Cerebellar nuclear complex (tissue), 1 donor: ENCODE data around the gene SMYD1.

Experiments used
- DNase-seq, 2 experiments: peaks; one replicate each; lab custom pipeline; 2025; lab: John Stamatoyannopoulos, UW

Gene SMYD1

DNA sequence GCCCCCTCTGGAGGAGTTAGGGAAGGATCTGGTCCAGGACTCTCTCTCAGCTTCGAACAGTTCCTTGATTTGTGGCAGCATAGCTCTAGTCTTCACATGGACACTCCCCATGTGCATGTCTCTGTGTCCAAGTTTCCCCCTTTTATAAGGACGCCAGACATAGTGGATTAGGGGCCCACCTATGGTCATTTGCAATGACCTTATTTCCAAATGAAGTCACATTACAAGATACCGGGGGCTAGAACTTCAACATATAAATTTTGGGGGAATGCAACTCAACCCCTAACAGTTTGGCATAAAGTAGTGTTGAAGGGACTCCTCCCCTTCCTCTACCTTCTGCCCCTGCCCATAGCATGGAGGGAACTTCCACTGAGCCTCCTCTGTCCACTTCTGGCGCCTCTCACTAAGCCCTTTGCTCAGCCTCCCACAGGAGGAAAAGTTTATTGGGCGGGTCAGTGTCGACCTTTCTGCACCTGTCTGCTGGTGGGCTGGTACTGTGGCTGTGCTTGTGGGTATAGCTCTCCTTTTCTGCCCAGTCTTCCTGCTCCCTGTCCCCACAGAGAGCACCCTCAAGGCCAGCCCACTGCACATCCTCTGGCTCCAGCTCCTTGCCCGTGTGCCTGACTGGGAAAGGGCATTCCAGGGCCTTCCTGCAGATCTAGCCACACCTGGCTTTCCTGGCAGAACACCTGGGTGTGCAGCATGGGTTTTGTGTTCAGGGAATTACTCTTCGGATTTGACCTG is 54.7 kb downstream of the SMYD1 start:
- DNase-seq: no peak

DNA sequence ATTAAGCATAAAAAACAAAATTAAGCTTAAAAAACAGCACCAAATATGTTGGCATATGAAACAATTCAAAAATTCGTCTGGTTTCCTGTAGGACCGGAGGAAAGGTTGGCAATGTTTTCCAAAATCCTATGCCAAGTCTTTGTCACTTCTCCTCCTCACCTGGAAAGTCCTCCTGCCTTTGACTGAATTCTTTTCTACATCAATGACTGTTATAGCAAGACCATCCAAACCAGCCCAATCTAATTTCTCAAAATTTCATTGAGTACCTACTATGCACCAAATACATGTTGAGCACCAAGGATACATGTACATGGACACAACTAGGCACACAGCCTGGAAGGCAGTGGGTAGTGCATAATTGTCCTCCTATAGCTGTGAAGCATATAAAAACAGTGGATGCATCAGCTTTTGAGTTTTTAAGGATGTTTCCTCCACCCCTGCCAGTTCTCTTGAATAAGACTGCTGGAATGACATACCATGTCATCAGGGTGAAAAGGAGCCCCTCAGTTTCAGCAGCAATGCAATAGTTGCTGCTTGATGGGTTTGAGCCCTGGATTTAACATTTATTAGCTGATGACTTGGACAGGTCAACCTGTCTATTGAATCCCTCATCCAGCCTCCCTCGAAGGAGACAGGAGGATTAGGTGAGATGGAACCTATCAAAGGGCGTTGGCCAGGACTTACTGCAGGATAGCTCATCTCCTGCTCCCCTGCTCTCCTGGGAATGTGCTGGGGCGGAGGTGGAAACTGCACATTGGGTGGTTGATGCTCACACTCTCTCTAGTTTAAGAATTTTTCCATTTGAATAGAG is 55.7 kb downstream of the SMYD1 start:
- no peak for DNase-seq

DNA sequence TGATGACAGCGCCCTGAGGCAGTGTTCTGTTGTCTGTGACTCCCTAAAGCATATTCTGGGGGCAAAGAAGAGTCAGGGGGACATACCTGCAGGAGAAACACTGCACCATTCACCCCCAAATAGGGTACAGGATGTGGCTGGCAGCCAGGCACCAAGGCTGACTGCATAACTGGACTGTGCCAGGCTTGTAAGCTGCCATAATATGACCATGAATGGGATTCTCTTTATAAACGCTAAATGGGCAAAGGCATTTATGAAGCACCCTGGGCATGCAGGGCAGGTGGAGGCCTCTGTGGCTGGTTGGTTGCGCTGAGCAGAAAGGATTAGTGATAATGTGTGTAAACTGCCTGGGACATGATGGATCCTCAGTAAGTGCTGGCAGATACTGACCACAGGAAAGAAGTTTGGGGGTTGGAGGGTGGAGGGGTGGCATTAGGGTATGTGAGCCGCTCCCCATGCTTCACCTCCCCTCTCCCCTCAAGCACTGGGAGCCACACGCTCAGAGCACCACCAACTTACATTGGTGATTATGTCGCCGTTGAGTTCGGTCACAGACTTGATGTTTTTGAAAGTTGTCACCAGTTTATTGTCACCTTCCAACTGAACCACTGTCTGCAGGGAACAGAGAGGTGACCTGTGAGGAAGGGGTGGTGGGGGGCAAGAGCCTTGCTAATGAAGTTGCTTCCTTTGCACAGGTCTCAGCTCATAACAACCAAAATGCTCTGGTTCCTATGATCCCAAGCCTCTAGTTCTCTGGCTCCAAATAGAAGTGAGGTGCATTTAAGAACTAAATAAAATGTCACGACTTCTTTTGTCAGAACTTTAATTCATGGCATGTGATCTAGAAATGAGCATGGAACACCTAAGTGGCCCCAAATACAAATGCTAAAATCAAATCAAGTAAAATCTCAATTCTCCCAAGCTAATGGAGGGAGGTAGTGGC is 56.6 kb downstream of the SMYD1 start:
- DNase-seq: no peak

DNA sequence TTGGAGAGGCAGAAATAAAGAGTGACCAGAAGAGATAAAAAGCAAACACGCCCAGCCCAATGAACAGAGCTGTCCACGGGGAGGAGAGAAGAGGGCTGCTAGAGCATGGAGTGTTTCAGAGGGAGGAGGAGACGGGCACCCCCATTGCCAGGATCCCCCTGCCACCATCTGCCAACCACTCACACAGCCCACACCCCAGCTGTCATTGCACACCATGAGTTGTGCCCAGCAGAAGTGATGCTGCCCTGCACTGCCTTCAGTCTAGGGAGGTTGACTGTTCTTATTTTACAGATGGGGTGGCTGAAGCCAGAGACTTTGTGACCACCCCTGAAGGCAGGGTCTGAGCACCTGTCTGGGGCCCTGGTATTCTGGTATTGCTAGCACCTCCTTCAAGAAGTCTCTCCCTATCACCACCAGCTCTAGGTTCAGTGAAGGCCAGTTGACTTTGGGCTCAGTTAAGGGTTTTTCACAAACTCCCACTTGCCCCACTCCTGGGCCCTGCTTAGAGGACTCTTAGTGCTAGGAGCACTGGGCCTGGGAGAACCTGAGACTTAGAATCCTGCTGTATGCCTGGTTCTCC is 57.8 kb downstream of the SMYD1 start:
- no peak for DNase-seq

DNA sequence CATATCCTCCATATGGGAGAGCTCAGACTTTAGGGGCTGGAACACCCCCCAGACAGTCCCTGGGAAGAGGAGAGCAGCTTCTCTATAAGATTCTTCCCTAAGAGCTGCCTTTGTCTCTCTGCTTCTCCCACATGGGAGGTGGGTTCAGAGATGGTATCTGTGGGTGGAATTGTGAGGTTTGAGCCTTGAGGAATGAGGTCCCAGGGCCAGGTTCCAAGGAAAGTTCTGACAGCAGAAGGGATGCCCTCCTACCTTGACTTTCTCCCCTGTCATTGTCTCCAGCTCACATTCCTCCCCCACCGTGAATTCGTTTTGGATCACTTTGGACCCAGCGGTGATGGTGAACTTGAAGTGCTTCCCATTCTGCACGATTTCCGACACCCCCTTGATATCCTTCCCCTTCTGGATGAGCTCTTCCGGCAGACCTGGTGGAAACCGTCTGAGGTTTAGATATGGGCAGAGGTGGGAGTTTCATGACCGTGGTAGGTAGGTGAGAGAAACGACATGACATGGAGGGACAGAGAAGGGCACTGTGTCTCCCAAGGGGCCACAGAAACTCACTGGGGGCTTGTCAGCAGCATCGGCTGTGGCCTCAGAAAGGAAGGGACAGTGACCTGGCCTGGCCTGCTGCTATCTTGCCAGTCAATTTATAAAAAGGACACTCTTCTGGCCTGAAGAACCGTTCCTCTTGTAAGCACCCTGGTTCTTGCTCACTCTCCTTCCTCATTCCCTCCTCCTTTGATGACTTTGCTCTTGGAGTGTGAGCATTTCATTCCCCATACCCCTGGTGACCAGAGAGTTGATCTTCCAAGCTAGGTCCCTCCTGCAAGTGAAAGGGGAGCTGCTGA is 58.5 kb downstream of the SMYD1 start:
- no peak for DNase-seq

DNA sequence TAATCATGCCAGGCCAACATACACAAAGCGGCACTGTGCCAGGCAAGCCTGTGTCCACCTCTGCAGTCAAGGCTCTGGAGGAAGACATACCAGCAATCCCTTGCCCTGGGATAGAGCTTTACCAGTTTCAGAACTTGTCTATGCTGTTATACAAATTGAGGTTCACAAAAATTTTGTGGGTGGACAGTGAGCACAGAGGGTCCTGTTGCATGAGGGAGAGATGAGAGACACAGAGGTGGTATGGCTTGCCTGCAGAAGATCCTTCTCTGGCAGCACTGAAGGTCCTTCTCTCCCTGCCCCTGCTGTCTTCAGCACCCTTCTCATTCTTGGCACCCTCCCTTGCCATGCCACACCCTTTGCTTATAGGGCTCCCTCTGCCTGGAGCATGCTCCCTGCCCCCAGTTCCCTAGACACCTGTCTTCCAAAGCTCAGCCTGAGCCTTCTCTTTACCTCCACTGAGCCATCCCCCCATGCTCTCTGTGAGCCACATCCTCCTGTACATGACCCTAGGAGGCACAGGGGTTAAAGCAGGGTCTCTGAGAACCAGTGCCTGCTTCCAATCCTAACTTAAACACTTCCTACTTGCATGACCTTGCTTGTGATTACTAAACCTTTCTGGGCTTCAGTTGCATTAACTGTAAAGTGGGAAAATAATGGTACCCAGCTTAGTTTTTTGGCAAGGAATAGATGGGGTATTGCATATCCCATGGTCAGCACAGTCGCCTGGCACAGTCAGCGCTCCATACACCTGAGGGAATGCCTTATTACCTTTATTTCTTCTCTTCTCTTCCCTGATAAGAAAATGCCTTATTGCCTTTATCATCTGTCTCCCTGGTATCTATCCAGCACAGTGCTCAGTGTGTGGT is 59.4 kb downstream of the SMYD1 start:
- no peak for DNase-seq

DNA sequence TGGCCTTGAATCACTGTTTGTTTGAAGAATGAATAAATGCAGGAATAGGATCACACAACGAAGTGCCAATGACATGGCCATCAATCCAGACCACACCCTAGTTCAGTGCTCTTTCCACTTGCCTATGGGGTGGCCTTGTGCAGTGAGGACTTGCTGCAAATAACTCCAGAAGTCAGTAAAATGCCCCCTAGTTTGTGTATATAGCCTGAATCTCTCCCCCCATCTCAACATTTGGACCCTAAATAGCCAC is 59.9 kb downstream of the SMYD1 start:
- no peak for DNase-seq

DNA sequence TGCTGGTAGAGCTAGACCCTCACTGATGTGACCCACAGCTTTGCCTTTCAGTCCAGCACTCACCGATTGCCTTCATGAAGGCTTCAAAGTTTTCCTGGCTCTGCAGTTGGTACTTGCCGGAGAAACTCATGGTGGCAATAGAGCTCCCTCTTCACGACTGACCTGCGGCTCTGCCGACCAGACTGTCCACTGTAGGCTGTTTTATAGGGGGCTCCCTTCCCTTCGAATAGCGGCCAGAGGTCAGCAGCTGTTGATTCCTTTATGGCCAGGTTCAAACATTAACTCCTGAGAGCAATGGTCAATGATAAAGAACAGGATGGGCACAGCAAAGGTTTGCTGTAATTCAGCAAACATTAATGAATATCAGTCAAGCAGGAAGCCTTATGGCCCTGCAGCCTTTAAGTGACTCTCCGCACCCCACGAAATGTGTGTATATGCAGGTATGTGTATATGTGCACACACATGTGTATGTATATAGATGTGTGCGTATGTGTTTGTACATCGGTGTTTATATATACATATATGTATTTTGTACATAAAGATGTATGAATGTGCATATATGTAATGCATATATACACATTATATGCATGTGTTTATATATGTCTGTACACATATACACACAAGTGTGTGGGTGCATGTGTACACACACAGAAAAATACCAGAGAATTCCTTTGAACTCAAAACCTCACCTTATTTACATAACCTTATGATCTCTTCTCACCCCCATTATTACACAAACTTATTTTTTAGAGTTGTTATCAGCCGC is 60.4 kb downstream of the SMYD1 start, which contains the start of gene FABP1:
Gene FABP1, minus strand, starts transcription at position 175 of the 766 bp plus-strand sequence. Its CDS starts 45 bp downstream, at position 130.
- no peak for DNase-seq

DNA sequence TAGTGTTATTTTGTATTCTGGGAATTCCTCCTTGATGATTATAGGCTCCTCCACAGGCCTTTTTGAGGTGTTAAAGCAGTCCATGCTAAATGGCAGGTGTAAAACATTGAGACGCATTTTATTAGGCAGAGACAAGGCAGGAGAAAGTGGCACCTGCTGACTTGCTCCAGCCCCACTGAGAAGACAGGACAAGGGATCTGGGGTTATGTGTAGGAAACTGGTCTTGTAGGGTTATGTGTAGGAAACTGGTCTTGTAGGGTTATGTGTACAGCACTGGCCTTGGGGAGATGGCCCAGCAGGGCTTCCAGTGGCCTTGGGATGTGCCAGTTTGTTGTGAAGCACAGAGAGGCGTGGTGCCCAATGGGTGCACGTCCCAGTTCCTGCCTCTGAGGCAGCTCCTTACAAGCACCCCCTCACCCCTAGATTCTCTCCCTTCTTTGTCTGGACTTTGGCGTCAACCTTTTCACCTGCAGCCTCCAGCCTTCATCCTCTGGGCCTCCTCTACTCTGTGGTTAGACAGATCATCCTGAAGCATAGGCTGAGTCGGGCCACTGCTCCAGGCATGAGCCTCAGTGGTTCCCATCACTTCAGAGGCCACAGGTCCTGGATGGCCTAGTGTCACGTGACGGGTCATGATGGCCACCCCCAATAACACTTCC is 61.2 kb downstream of the SMYD1 start:
- no peak for DNase-seq

DNA sequence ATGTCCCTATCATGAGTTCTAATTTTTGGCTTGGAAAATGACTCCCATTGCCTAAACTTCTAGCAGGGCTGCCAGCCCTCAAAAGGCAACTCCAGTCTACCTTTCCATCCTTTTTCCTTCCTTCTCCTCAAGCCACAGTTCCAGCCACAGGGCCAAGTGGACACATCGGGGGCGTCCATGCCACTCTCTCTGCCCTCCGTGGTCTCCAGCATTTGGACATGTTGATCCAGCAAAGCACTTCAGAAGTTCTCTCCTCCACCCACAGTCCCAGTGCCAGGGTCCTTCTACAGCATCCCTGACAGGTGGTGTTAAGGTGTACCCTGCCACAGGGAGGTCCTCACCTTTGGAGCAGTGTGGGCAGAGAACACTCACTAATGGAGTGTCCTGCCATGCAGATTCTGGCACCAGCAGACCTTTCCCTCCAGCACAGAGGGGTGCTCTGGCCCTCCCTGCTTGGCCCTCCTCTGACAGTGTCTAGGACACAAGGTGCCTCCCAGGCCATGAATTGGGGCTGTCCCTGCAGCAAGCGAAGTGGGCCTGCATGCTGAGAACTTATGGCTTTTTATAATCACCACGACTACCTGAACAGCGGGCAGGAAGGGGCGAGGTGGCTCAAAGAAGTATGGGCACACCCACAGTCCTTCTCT is 61.8 kb downstream of the SMYD1 start:
- DNase-seq: no peak

DNA sequence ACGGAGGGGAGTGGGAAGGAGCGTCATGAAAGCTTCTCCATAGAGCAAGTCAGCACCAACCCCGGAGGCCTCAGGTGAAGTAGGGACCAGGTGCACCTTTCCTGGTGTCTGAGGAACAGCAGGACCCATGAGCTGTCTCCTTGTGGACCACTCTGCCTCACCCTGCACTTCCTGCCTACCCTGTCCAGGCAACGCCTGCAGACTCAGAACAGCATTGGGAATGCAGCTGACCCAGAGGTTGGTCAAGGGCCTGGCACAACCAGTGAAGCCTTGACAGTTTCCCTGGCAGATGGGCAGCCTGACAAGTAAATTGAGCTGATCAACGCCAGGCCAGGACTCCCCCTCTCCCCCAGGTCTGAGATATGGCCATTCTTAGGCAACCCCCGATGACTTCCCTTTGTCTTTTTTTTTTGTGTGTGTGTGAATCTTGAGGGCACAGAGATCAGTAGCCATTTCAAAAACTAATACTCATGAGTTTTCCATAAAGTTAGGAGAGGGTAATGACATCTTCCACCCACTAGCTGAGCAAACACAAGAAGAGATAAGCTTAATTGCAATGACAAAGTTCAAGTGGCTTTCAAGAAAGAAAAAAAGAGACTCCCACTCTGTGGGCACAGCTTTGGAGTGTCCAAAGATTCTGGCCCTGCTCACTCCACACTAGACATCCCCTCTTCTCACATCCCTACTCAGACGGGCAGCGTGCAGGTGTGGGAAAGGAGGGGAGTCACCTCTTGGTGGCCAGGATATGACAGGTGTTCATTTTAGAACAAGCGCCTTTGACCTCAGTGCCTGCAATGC is 63.8 kb downstream of the SMYD1 start:
- no peak for DNase-seq

DNA sequence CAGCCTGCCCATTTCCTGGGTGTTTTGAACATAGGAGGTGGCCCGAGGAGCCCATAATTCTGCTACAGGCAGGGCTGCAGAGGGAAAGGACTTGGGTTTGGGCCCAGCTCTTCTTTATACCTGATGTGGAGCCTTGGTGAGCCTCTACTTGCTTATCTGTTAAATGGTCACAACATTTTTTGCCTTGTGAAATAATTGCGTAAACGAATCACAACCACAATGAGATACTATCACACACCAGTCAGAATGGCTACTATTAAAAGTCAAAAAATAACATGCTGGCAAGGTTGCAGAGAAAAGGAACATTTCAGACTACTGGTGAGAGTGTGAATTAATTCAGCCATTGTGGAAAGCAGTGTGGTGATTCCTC is 64.4 kb downstream of the SMYD1 start:
- DNase-seq: no peak

DNA sequence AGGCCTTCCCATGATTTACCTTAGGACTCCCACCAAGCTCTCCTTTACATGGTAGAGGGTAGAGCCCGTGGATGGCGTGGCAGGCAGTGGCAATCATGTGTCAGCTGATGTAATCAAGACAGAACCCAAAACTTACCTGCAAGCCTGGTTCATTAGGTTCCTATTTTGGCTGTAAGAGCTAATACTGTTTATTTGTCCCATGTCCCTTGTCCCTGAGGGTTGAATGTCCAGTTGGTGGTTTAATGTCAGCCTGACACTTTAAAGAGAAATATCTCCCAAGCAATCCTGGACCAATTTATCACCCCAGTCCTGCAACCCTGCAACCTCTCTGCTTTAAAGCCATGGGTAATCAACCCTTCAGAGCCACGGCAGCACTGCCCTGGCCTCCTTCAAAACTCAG is 66.2 kb downstream of the SMYD1 start:
- no peak for DNase-seq

DNA sequence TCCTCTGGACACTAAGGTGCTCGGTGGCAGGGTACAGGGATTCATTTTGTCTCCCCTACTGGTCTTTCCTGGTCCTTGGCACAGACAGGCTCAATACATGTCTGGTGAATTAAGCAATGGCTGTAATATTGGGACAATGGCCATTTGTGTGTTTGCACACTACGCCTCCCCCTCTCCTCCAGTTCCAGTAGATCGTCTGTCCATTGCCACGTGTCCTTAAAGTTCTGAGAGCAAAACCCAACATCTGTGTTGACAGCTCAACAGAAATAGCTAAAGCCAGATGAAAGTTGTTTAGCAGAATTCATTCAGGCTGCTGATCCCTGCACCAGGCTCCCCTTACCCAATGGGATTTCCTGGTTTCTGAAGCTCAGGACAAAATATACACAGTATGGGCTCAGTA is 69.2 kb downstream of the SMYD1 start:
- no peak for DNase-seq

DNA sequence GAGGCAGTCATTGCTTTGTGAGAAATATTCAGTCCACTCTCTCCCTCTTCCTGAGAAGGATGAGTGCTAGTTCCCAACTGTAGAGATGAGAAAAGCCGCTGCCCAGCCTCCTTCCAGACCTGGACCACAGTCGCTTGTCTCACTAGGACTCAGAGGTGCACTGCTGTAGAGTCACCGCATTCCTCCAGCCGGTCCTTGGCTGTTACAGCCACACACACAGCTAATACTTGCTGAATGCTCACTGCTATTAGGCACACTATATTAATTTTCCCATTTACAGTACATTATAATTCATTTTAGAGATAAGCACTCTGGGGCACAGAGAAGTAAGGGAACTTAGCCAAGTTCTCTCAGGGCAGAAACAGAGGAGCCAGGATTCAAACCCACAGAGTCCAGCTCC is 70.2 kb downstream of the SMYD1 start:
- no peak for DNase-seq

DNA sequence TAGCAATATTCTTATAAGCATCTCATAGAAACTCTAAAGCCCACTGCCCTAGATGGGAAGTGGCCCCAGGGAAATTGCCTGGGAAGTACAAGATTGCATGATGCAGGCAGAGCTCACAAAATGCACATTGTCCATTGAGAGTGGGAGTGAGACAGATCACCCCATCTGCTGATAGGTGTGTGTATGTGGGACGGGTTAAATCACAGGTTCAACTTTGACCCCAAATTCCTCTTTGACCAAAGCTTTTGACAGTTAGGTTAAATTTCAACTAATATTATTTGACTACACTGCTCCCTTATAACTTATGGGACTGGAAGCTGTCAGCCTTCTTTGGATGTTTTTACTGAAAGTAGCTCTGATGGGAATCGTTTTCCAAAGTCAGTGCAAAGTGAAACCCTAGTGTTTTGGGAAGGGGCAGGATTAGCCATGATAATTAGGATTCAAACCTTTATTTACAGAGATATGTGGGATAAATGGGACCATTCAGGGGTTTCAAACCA is 71.6 kb downstream of the SMYD1 start:
- DNase-seq: no peak

DNA sequence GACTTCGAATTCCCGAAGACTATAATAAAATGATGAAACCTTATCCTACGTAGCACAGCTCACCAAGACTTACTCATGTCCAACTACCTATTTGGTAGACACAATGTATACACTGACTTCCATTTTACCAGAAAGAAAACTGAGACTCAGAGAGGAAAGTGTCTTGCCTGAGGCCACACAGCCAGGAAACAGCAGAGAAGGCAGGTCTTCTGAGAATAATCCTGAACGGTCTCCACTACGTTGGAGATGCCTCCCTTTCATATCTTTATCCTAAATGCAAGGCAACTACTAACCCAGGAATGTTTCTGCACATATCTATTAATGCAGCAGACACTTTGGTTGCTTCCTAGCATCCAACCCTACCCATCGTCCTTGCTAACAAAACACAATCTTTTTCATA is 72.2 kb downstream of the SMYD1 start:
- DNase-seq: no peak
